Panc1 (cell line): ENCODE results near the gene TEX14. TPM values are rescaled to one million over a fixed set of nuclear protein-coding genes. Genes with fewer than 3 reads are reported as not detected.

ENCODE experiments used
- ATAC-seq: fragments of 200-7000 bp; cut with Tn5 transposase; 2 replicates; pipeline ENCODE4 v1.9.1; 2020; ENCODE audit warnings: mild to moderate bottlenecking, moderate library complexity
- BruUV-seq: library from RNA; stranded (reverse); fragments of 400-500 nt; replicated peaks from 2 replicates; lab custom pipeline; 2021; lab: Mats Ljungman, UMichigan
- CTCF ChIA-PET: fragments of 300-600 bp; sonication (Branson Sonifier 250); formaldehyde crosslinking; loops from one replicate; lab custom pipeline; 2022; ENCODE audit warnings: antibody characterized with exemption; lab: Charles Lee
- POLR2A ChIA-PET: fragments of 300-600 bp; sonication (Branson Sonifier 250); formaldehyde crosslinking; loops from one replicate; lab custom pipeline; 2022; ENCODE audit warnings: antibody characterized with exemption; lab: Charles Lee
- DNase-seq: peaks from one replicate; pipeline ENCODE4 v3.0.0-alpha.2; 2010; ENCODE audit warnings: low read depth, low spot score
- H3K27ac ChIP-seq: 2 replicates; pipeline ENCODE4 v1.5.1; 2011; ENCODE audit warnings: mild to moderate bottlenecking, low read length, inconsistent platforms
- H3K27me3 ChIP-seq: fragments of 200-500 bp; sonication (Bioruptor generic); 2 replicates; pipeline ENCODE4 v1.6.0; 2014; ENCODE audit warnings: low read length, inconsistent platforms; ENCODE audit not compliant: control insufficient read depth, insufficient read depth
- H3K36me3 ChIP-seq: fragments of 200-500 bp; sonication (Bioruptor generic); 2 replicates; pipeline ENCODE4 v1.5.1; 2014; ENCODE audit warnings: inconsistent platforms, mild to moderate bottlenecking, low read length, moderate library complexity; ENCODE audit not compliant: control insufficient read depth, insufficient read depth
- H3K4me1 ChIP-seq: 2 replicates; pipeline ENCODE4 v1.5.1; 2011; ENCODE audit warnings: inconsistent platforms, mild to moderate bottlenecking, low read length, moderate library complexity; ENCODE audit not compliant: control insufficient read depth, insufficient read depth
- H3K4me3 ChIP-seq, 2 experiments: 2 replicates each; pipeline ENCODE4 v1.5.1; 2011 to 2012; ENCODE audit warnings: low read depth in 2 of 2, low read length in 2 of 2, mild to moderate bottlenecking in 2 of 2, inconsistent platforms in 1 of 2, moderate library complexity in 1 of 2
- H3K9me3 ChIP-seq: fragments of 200-500 bp; sonication (Bioruptor generic); 2 replicates; pipeline ENCODE4 v1.5.1; 2014; ENCODE audit warnings: low read depth, mild to moderate bottlenecking, inconsistent platforms, low read length, moderate library complexity; ENCODE audit not compliant: control insufficient read depth, insufficient read depth
- CTCF ChIP-seq: fragments of 450-650 bp; IDR thresholded peaks from 2 replicates; pipeline ENCODE4 v1.5.1; 2017; ENCODE audit warnings: mild to moderate bottlenecking
- POLR2AphosphoS5 ChIP-seq: IDR thresholded peaks from 2 replicates; pipeline ENCODE4 v1.6.1; 2012; ENCODE audit warnings: mild to moderate bottlenecking, low read depth, low read length, moderate library complexity
- REST ChIP-seq, 2 experiments: IDR thresholded peaks; 2 replicates each; pipeline ENCODE4 v1.6.1; 2011 to 2012; ENCODE audit warnings: low read depth in 2 of 2, control low read depth in 1 of 2, low read length in 1 of 2, mild to moderate bottlenecking in 1 of 2, moderate library complexity in 1 of 2; ENCODE audit not compliant: insufficient read depth in 1 of 2
- SIN3A ChIP-seq: IDR thresholded peaks from 2 replicates; pipeline ENCODE4 v1.6.1; 2012; ENCODE audit warnings: low read depth, mild to moderate bottlenecking, low read length, moderate library complexity, borderline replicate concordance; ENCODE audit not compliant: insufficient read depth
- TCF7L2 ChIP-seq: IDR thresholded peaks from 2 replicates; pipeline ENCODE4 v1.6.1; 2011; ENCODE audit warnings: mild to moderate bottlenecking, low read depth, low read length, inconsistent platforms
- in situ Hi-C: cut with HindIII; loops from 2 replicates; pipeline ENCODE4 v1.10.0; 2016; ENCODE audit warnings: low sequenced_read_pairs, low pct_unique_long_range_greater_than_20kb
- intact Hi-C: fragments of 100-400 bp; cut with micrococcal nuclease; formaldehyde crosslinking; loops from one replicate; pipeline ENCODE4 v1.10.0; 2022; ENCODE audit not compliant: unreplicated experiment
- total RNA-seq: library from RNA; stranded (reverse); gene quantifications from one replicate; pipeline ENCODE4 v1.2.1, GENCODE V29; 2021; ENCODE audit not compliant: unreplicated experiment

Gene TEX14
- total RNA-seq, 1 experiment from 2014 or later = not detected

GRCh38 chr17:58508341-58509067 is 183.3 kb downstream of the TEX14 start:
- ATAC-seq = no peak
- intact Hi-C loops = no loop called here
- BruUV-seq = no TSS peak
- Histone ChIP-seq H3K27me3 (no peaks in the 10 kb centered on the region), H3K27ac (no peak overlapping the region), H3K9me3 (no peaks in the 10 kb centered on the region), H3K4me3 (no peak overlapping the region), H3K4me1 (no peaks in the 10 kb centered on the region; the same call in 1 of the 2 replicates), H3K36me3 (no peaks in the 10 kb centered on the region)
- no peak for TF ChIP-seq SIN3A
- no peak for TF ChIP-seq POLR2AphosphoS5
- TF ChIP-seq TCF7L2 = no peak
- no peak for TF ChIP-seq CTCF
- no peak for TF ChIP-seq REST (IDR thresholded peaks at IDR 0.05; ENCODE audit: insufficient read depth in 1 of 2, low read depth in 2 of 2, low read length in 1 of 2)
- DNase-seq = no peak
- POLR2A ChIA-PET = no interaction called here
- CTCF ChIA-PET = no interaction called here
- in situ Hi-C loops = no loop called here

- no peak overlapping the region for H3K4me3 ChIP-seq
- no peaks in the 10 kb centered on the region for H3K4me1 ChIP-seq
- no TSS peak for BruUV-seq
- H3K27me3 ChIP-seq = no peaks in the 10 kb centered on the region
- intact Hi-C loops (no loop called here), in situ Hi-C loops (no loop called here)
- POLR2A ChIA-PET = no interaction called here
- no peak overlapping the region for H3K27ac ChIP-seq
- CTCF ChIA-PET = no interaction called here
- ATAC-seq = no peak
- no peaks in the 10 kb centered on the region for H3K36me3 ChIP-seq
- DNase-seq = no peak
- no peaks in the 10 kb centered on the region for H3K9me3 ChIP-seq
- TF ChIP-seq CTCF = no peak
- TF ChIP-seq SIN3A = no peak
- no peak for TF ChIP-seq REST (IDR thresholded peaks at IDR 0.05; ENCODE audit: insufficient read depth in 1 of 2, low read depth in 2 of 2, low read length in 1 of 2)
- no peak for TF ChIP-seq TCF7L2
Observed at GRCh38 chr17:58507123-58507634, 184.7 kb downstream of the TEX14 start.
